Smooth muscle cell (in vitro differentiated cells): Measurements from ENCODE around the gene NARS2. TPM values are rescaled to one million over a fixed set of nuclear protein-coding genes. Genes with fewer than 3 reads are reported as not detected.

ENCODE experiments used
- DNase-seq: peaks from one replicate; lab custom pipeline; 2025; ENCODE audit not compliant: unreplicated experiment; lab: John Stamatoyannopoulos, UW
- H2AFZ ChIP-seq: fragments of 200-600 bp; sonication (generic); 2 replicates; pipeline ENCODE4 v1.6.0; 2016; ENCODE audit warnings: antibody characterized with exemption, low read depth, mild to moderate bottlenecking
- H3F3A ChIP-seq: fragments of 200-600 bp; sonication (generic); 2 replicates; pipeline ENCODE4 v1.6.0; 2017; ENCODE audit warnings: antibody characterized with exemption, low read depth
- H3K27ac ChIP-seq: fragments of 200-600 bp; sonication (generic); 2 replicates; pipeline ENCODE4 v1.5.1; 2016; ENCODE audit warnings: low read depth, mild to moderate bottlenecking
- H3K27me3 ChIP-seq: fragments of 200-600 bp; sonication (generic); 2 replicates; pipeline ENCODE4 v1.6.1; 2016; ENCODE audit warnings: low read depth, mild to moderate bottlenecking
- H3K36me3 ChIP-seq: fragments of 200-600 bp; sonication (generic); 2 replicates; pipeline ENCODE4 v1.5.1; 2016; ENCODE audit warnings: low read depth
- H3K4me1 ChIP-seq: fragments of 200-600 bp; sonication (generic); 2 replicates; pipeline ENCODE4 v1.5.1; 2016; ENCODE audit warnings: low read depth
- H3K4me2 ChIP-seq: fragments of 200-600 bp; sonication (generic); 2 replicates; pipeline ENCODE4 v1.6.0; 2016; ENCODE audit warnings: mild to moderate bottlenecking
- H3K4me3 ChIP-seq: fragments of 200-600 bp; sonication (generic); 2 replicates; pipeline ENCODE4 v1.5.1; 2016; ENCODE audit warnings: mild to moderate bottlenecking
- H3K79me2 ChIP-seq: fragments of 200-600 bp; sonication (generic); 2 replicates; pipeline ENCODE4 v1.6.0; 2016; ENCODE audit warnings: low read depth, mild to moderate bottlenecking
- H3K9ac ChIP-seq: fragments of 200-600 bp; sonication (generic); 2 replicates; pipeline ENCODE4 v1.6.0; 2016; ENCODE audit warnings: low read depth
- H3K9me3 ChIP-seq: fragments of 200-600 bp; sonication (generic); replicated peaks from 2 replicates; pipeline ENCODE4 v1.5.1; 2016; ENCODE audit warnings: low read depth
- H4K20me1 ChIP-seq: fragments of 200-600 bp; sonication (generic); 2 replicates; pipeline ENCODE4 v1.6.0; 2016; ENCODE audit warnings: low read depth
- CTCF ChIP-seq: fragments of 200-600 bp; sonication (generic); IDR thresholded peaks from 2 replicates; pipeline ENCODE4 v1.5.1; 2017; ENCODE audit warnings: borderline replicate concordance, mild to moderate bottlenecking, antibody characterized with exemption; ENCODE audit not compliant: insufficient read depth, poor library complexity, severe bottlenecking
- WGBS: methylation state at CpG from one replicate; pipeline ENCODE4 v1.1.7; 2016; ENCODE audit warnings: low lambda C conversion rate; 5-methylcytosine and 5-hydroxymethylcytosine counted together
- polyA plus RNA-seq: library from polyadenylated mRNA; unstranded; fragments of >200 nt; fragmentation: Nextera tagmentation; extraction: Ambion mirVana; gene quantifications from 2 replicates; pipeline ENCODE4 v1.2.1, GENCODE V29; 2016
- total RNA-seq: library from RNA; depleted of rRNA; stranded (reverse); fragments of >200 nt; gene quantifications from 2 replicates; pipeline ENCODE4 v1.2.3, GENCODE V29; 2014

NARS2 gene
- total and polyA plus RNA-seq, 2 experiments from 2014 or later = 12.2 to 17.4 TPM

GRCh38 chr11:78470861-78471442, 103.7 kb downstream of the NARS2 start:
- Histone ChIP-seq H3K4me2 (no peak overlapping the region), H3K27ac (no peak overlapping the region), H4K20me1 (no peaks in the 10 kb centered on the region), H3K79me2 (no peaks in the 10 kb centered on the region), H3K4me3 (no peak overlapping the region), H3K36me3 (no peaks in the 10 kb centered on the region), H3K4me1 (no peaks in the 10 kb centered on the region), H3K9ac (no peak overlapping the region), H3K27me3 (no peaks in the 10 kb centered on the region), H2AFZ (no peak overlapping the region), H3K9me3 (no peaks in the 10 kb centered on the region), H3F3A (no peaks in the 10 kb centered on the region)
- TF ChIP-seq CTCF = no peak
- 83% methylated on average over 3 of the region's 3 CpGs for WGBS
- DNase-seq = no peak

GRCh38 chr11:78469896-78470295, 104.8 kb downstream of the NARS2 start:
- 90% methylated on average over 3 of the region's 3 CpGs for WGBS
- Histone ChIP-seq H3K4me1 (no peaks in the 10 kb centered on the region), H3K4me3 (no peak overlapping the region), H3K4me2 (no peak overlapping the region), H3K9ac (no peak overlapping the region), H3F3A (no peaks in the 10 kb centered on the region), H4K20me1 (no peaks in the 10 kb centered on the region), H3K27me3 (no peaks in the 10 kb centered on the region), H3K27ac (no peak overlapping the region), H3K9me3 (no peaks in the 10 kb centered on the region), H2AFZ (no peak overlapping the region), H3K79me2 (no peaks in the 10 kb centered on the region), H3K36me3 (no peaks in the 10 kb centered on the region)
- no peak for DNase-seq
- no peak for TF ChIP-seq CTCF

GRCh38 chr11:78467931-78468330, 106.7 kb downstream of the NARS2 start:
- Histone ChIP-seq H2AFZ (no peak overlapping the region), H3K36me3 (no peaks in the 10 kb centered on the region), H3F3A (no peaks in the 10 kb centered on the region), H3K9ac (no peak overlapping the region), H3K4me2 (no peak overlapping the region), H3K4me1 (no peaks in the 10 kb centered on the region), H4K20me1 (no peaks in the 10 kb centered on the region), H3K27ac (no peak overlapping the region), H3K4me3 (no peak overlapping the region), H3K27me3 (no peaks in the 10 kb centered on the region), H3K9me3 (no peaks in the 10 kb centered on the region), H3K79me2 (no peaks in the 10 kb centered on the region)
- no peak for TF ChIP-seq CTCF
- DNase-seq = no peak
- WGBS = 94% methylated on average over 4 of the region's 4 CpGs

- WGBS = 98% methylated on average over 2 of the region's 2 CpGs
- no peak for TF ChIP-seq CTCF
- Histone ChIP-seq H3K4me2 (no peak overlapping the region), H4K20me1 (no peaks in the 10 kb centered on the region), H3K9ac (no peak overlapping the region), H3K27ac (no peak overlapping the region), H3F3A (no peaks in the 10 kb centered on the region), H3K27me3 (no peaks in the 10 kb centered on the region), H3K4me3 (no peak overlapping the region), H3K79me2 (no peaks in the 10 kb centered on the region), H3K4me1 (no peaks in the 10 kb centered on the region), H3K36me3 (no peaks in the 10 kb centered on the region), H3K9me3 (no peaks in the 10 kb centered on the region), H2AFZ (no peak overlapping the region)
- DNase-seq = no peak
Observed at GRCh38 chr11:78467370-78467769, 107.3 kb downstream of the NARS2 start.
